HEK293T (cell line): ENCODE data around the gene STAC2.

Experiments
- BHLHE40 ChIP-seq: fragments of 450-650 bp; IDR thresholded peaks from 2 replicates; pipeline ENCODE4 v1.6.1; 2016; ENCODE audit warnings: mild to moderate bottlenecking, moderate library complexity, borderline replicate concordance
- ELF4 ChIP-seq: fragments of 450-650 bp; IDR thresholded peaks from 2 replicates; pipeline ENCODE4 v1.6.1; 2017; ENCODE audit warnings: antibody characterized with exemption
- FOXA1 ChIP-seq: fragments of 450-650 bp; IDR thresholded peaks from 2 replicates; pipeline ENCODE4 v1.6.1; 2016; ENCODE audit warnings: mild to moderate bottlenecking
- FOXK2 ChIP-seq: fragments of 450-650 bp; IDR thresholded peaks from 2 replicates; pipeline ENCODE4 v1.6.1; 2016; ENCODE audit warnings: mild to moderate bottlenecking
- FOXM1 ChIP-seq: fragments of 450-650 bp; IDR thresholded peaks from 2 replicates; pipeline ENCODE4 v1.6.1; 2017; ENCODE audit warnings: mild to moderate bottlenecking, borderline replicate concordance
- L3MBTL2 ChIP-seq: fragments of 450-650 bp; conservative IDR thresholded peaks from 2 replicates; pipeline ENCODE4 v1.6.1; 2016; ENCODE audit warnings: mild to moderate bottlenecking
- NFRKB ChIP-seq: fragments of 450-650 bp; IDR thresholded peaks from 2 replicates; pipeline ENCODE4 v1.6.1; 2016; ENCODE audit warnings: mild to moderate bottlenecking, moderate library complexity
- SP1 ChIP-seq: fragments of 450-650 bp; IDR thresholded peaks from 2 replicates; pipeline ENCODE4 v1.6.1; 2017
- SUZ12 ChIP-seq: fragments of 450-650 bp; IDR thresholded peaks from 2 replicates; pipeline ENCODE4 v1.6.1; 2016; ENCODE audit warnings: mild to moderate bottlenecking
- TARDBP ChIP-seq: fragments of 450-650 bp; IDR thresholded peaks from 2 replicates; pipeline ENCODE4 v1.6.1; 2016
- TF ChIP-seq, protein P1 (sequence below): fragments of 450-650 bp; IDR thresholded peaks from 2 replicates; pipeline ENCODE4 v1.6.1; 2016

DNA sequence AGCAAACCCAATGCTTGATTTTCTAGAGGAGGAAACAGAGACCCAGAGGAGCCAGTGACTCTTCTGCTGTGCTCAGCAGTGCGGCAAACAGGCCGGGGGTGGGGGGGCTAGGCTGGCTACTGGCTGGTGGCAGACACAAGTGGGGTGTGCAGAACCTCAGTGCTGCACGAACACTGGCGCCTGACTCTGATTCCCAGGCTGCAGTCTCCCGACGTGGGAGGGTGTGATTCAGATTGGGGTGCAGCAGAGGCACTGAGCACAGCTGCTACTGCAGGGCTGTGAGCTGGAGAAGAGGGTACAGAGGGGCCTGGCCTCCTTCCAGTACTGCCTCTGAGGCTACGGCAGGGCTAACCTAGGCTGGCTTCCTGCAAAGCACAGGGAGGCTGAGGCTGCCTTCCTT, 17.6 kb downstream of the STAC2 start:
- no peak for TF ChIP-seq BHLHE40
- no peak for TF ChIP-seq TARDBP
- no peak for TF ChIP-seq NFRKB
- no peak for TF ChIP-seq ELF4
- no peak for TF ChIP-seq SUZ12
- no peak for TF ChIP-seq SP1
- TF ChIP-seq, protein P1, sequence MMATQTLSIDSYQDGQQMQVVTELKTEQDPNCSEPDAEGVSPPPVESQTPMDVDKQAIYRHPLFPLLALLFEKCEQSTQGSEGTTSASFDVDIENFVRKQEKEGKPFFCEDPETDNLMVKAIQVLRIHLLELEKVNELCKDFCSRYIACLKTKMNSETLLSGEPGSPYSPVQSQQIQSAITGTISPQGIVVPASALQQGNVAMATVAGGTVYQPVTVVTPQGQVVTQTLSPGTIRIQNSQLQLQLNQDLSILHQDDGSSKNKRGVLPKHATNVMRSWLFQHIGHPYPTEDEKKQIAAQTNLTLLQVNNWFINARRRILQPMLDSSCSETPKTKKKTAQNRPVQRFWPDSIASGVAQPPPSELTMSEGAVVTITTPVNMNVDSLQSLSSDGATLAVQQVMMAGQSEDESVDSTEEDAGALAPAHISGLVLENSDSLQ = no peak
- no peak for TF ChIP-seq FOXM1
- TF ChIP-seq FOXA1 = no peak
- no peak for TF ChIP-seq L3MBTL2
- no peak for TF ChIP-seq FOXK2
